Endometrial microvascular endothelial cells (primary cell): ENCODE measurements around the gene SLC41A3. TPM values are rescaled to one million over a fixed set of nuclear protein-coding genes. Genes with fewer than 3 reads are reported as not detected.
"Not testable (repeated sequence)": the region's sequence is repeated elsewhere in the genome, so short reads cannot be mapped to it uniquely, and the experiment has no call there.

Experiments used
- in situ Hi-C: cut with HindIII; loops from 2 replicates; pipeline ENCODE4 v1.10.0; 2017; ENCODE audit warnings: low sequenced_read_pairs, low pct_unique_long_range_greater_than_20kb; ENCODE audit errors: inconsistent ontology term
- total RNA-seq: library from RNA; depleted of rRNA; stranded (reverse); fragments of >200 nt; gene quantifications from one replicate; pipeline ENCODE4 v1.2.3, GENCODE V29; 2015; ENCODE audit errors: inconsistent ontology term

Gene SLC41A3
- total RNA-seq, 1 donor from 2014 or later = 50.3 TPM

GRCh38 chr3:125977104-125977503, 106.8 kb downstream of the SLC41A3 start:
- in situ Hi-C loops = not testable (repeated sequence)

- in situ Hi-C loops = not testable (repeated sequence)
Measured at GRCh38 chr3:125976003-125976390, 107.9 kb downstream of the SLC41A3 start.

GRCh38 chr3:125975245-125976002, 108.5 kb downstream of the SLC41A3 start:
- in situ Hi-C loops = not testable (repeated sequence)

- in situ Hi-C loops = not testable (repeated sequence)
Measured at GRCh38 chr3:125971997-125972944, 111.7 kb downstream of the SLC41A3 start.

- in situ Hi-C loops = not testable (repeated sequence)
Measured at GRCh38 chr3:125968701-125969592, 115.0 kb downstream of the SLC41A3 start, which contains the start of gene ROPN1B. TSS of gene ROPN1B (plus strand) at chr3:125969178. CDS start at chr3:125972055, 2,877 bp downstream.

GRCh38 chr3:125968121-125968520, 115.8 kb downstream of the SLC41A3 start:
- in situ Hi-C loops = not testable (repeated sequence)

- in situ Hi-C loops = no loop called here
Measured at GRCh38 chr3:125967156-125967555, 116.8 kb downstream of the SLC41A3 start.

GRCh38 chr3:125965505-125965904, 118.4 kb downstream of the SLC41A3 start:
- in situ Hi-C loops = no loop called here

GRCh38 chr3:125963834-125964233, 120.1 kb downstream of the SLC41A3 start:
- in situ Hi-C loops = not testable (repeated sequence)

- in situ Hi-C loops = no loop called here
Measured at GRCh38 chr3:125961289-125961589, 122.7 kb downstream of the SLC41A3 start.

GRCh38 chr3:125960456-125961288, 123.3 kb downstream of the SLC41A3 start:
- in situ Hi-C loops = no loop called here

- in situ Hi-C loops = no loop called here
Measured at GRCh38 chr3:125960066-125960424, 123.9 kb downstream of the SLC41A3 start.

GRCh38 chr3:125959317-125960065, 124.4 kb downstream of the SLC41A3 start:
- in situ Hi-C loops = no loop called here

GRCh38 chr3:125958511-125959316, 125.2 kb downstream of the SLC41A3 start:
- in situ Hi-C loops = no loop called here

GRCh38 chr3:125957674-125958510, 126.0 kb downstream of the SLC41A3 start:
- in situ Hi-C loops = no loop called here

GRCh38 chr3:125957020-125957419, 126.9 kb downstream of the SLC41A3 start:
- in situ Hi-C loops = not testable (repeated sequence)
